UCSD-AML1 (cell line): ENCODE measurements around the gene SMIM29.

Experiments
- DNase-seq: peaks from one replicate; lab custom pipeline; 2025; ENCODE audit not compliant: unreplicated experiment; lab: John Stamatoyannopoulos, UW

SMIM29 gene

DNA sequence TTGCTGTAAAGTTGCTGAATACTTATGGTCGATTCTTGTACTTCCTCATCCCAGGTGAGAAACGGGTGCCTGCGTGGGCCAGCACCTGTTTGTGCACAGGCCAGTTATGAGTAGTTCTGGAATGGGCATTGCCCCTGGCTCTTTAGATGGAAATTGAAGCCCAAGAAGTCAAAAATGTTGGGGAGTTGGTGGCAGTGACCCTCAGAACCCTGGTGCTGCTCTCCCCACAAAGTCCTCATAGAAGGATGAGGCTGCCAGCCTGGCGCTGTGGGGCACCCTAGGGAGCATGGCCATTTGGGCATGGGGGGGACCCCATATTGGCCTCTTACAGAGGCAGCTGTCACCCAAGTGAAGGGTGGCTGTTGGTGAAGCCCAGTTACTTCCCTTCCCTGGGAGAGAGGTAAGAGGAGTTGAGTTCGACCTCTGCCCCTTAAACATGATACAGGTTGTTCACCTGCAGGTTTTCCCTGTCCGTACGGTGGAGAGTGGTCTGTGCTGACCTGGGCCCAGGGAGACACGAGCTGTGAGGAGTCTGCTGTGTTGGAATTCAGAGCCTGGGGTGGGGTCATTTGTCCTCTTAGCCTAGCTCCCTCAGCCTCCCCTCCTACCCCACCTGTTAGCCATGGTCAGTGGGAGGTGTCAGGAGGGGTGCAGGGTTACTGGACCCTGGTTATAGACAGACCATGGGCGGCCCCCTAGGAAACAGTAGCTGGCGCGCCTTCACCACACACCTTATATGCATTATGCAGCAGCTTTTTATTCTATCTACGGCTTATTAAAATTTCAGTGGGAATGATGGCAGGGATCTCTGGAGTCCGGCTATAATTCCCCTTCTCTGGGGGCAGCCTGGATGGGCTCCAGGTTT, 7.2 kb downstream of the SMIM29 start:
- no peak for DNase-seq

DNA sequence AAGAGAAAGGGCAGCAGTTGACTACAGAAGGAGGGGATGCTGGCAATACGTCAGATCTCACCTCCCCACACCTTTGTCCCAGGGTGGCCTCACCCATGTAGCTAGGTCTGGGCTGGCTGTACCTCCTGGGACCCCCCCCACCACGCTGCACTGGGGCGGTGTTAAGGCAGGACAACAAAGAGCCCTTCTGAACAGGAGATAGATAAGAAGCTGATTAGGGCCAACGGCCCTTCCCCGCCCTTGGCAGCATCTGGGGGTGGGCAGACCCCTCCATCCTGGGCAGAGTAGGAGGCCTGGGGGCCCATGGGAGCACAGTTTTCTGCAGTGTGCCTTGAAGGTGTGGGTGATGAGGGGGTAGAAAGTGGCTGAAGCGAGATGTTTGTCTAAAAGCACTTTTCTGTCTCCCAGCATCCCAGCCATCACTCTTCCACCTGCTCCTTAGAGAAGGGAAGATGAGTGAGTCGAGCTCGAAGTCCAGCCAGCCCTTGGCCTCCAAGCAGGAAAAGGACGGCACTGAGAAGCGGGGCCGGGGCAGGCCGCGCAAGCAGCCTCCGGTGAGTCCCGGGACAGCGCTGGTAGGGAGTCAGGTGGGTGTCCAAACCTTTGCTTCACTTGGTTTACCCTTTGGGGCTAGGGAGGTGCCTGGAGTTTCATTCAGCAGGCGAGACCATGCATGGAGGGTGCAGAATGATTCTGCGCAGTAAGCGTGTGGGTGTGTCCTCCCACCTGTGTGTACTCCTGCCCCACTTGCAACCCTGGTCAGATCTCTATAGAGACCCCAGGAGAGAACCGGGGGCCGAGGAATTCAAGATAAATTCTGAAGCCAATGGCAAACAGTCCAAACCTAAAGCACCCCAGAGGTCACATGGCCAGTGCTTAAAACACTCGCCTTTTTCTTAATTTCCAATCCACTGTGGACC, 8.2 kb downstream of the SMIM29 start:
- no peak for DNase-seq

DNA sequence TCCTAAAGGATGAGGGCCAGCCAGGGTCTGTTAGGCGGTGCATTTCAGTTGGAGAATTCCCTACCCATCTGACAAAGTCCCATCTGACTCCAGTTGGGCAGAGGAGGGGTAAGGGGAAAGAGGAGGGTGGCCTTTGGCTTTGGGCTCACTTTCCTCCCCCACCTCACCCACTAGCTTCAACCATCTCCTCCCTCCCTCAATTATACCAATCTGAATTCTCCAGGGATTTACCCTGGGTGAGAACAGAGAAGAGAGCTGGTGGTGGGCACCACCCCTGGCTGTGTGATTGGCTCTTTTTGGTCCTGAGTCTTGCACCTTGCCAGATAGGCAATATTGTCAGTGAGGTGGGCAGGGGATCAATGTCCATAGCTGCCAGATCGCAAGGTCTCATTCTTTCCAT, 8.9 kb downstream of the SMIM29 start:
- DNase-seq, result no peak

DNA sequence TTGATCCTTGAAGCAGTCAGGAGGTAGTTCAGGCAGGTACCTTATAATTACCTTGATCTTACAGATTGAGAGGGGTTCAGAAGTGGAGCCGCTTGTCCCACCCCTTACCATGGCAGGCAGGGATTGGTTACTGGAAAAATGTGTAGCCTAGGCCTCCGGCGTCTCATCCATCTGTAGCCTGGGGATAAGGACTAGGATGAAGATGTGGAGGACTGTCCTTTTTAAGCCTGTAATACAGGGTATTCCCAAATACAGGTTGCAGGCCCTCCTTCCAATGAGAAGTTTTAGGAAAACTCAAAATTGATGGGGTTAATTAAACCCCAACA, 9.3 kb downstream of the SMIM29 start:
- no peak for DNase-seq

DNA sequence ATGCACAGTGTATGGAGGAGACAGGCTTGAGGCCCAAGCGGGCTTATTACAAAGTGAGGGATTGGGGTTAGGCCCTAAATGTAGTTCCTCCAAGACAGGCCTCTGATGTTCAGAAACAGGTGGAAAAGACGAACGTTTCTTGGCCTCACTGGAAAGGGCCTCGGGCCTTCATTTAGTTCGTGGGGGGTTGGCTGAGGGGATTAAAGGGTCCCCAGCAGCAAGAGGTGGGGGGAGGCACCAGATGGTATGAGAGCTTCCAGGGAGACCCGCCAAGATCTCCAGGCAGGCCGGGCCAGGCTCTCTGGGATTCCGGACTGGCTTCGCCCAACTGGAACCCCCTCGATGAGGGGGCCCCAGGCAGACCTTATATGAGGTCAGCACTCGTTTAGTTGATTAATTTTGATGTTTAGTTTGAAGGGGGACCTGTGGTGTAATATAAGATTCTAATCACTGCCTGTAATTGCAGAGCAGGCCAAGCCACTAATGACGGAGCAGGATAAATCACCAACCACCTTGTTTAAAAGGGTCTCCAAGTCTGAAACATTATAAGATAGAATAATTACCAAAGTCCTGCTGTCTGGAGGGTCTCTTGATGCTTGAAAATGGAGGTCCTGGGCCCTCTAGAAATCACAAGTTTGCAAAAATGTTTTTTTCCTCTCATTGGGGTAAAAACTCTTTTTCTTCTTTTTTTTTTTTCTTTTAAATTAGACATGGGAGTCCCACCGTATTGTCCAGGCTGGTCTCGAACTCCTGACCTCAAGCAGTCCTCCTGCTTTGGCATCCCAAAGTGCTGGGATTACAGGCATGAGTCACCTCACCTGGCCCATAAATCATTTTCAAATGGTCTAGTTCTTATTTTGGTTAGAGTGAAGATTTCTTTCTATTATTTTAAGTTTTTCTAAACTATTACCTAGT, 10.0 kb downstream of the SMIM29 start:
- no peak for DNase-seq

DNA sequence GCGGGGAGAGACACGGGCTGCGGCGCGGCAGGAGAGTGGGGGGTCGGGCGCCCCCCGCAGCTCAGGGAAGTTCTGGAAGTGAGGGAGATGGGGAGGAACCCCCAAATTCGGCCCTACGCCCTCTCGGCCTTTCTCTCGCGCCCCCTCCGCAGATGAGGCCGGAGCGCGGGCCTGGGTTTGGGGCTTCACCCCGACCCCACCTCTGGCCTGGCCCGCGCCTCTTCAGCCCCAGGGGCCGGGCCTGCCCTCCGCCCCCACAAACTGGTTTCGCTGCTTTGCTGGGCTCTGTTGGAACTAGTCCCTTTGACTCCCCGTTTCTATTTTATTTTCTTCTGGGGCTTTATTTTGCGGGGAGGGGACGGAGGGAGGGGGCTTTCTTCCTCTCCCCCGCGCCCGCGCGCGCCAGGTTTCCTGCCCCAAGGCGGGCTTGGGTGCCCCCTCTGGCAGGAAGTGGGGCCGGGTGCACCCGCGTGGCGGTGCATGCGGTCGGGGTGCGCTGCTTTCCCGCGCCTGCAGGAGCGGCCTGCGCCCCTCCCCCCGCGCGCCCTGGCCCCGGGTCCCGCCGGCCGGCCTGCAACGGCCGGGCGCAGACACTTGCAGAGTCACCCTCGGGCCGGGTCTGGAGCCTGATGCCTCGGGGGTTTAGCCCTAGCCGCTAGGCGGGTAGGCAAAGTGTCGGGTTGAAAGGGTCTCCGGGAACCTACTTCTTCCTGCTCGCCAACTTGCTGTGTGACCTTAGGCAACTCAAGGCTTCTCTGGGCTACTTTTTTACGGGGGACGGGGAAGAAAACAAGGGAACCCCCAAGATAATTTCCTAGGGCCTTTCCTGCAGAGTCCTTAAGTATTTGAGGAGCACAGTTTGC, 10.9 kb downstream of the SMIM29 start:
- DNase-seq, result peak; percentile 76

DNA sequence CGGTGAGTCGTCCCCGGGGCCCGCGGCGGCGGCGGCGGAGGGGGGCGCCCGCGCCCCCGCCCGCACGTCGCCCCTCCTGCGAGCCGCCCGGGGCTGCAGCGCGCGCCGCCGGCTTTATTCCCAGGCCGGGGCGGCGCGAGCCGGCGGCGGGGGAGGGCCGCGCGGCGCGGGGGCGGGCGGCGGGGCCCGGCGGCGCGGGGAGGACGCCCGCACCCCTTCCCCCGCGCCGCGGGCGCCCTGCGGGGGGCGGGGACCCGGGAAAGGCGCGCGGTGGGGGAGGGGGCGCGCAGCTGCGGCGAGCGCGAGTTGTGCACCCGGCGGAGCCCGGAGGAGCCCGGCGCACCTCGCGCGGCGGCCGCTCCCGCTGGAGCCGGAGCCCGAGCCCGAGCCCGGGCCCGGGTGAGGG, 11.5 kb downstream of the SMIM29 start:
- DNase-seq, result no peak

DNA sequence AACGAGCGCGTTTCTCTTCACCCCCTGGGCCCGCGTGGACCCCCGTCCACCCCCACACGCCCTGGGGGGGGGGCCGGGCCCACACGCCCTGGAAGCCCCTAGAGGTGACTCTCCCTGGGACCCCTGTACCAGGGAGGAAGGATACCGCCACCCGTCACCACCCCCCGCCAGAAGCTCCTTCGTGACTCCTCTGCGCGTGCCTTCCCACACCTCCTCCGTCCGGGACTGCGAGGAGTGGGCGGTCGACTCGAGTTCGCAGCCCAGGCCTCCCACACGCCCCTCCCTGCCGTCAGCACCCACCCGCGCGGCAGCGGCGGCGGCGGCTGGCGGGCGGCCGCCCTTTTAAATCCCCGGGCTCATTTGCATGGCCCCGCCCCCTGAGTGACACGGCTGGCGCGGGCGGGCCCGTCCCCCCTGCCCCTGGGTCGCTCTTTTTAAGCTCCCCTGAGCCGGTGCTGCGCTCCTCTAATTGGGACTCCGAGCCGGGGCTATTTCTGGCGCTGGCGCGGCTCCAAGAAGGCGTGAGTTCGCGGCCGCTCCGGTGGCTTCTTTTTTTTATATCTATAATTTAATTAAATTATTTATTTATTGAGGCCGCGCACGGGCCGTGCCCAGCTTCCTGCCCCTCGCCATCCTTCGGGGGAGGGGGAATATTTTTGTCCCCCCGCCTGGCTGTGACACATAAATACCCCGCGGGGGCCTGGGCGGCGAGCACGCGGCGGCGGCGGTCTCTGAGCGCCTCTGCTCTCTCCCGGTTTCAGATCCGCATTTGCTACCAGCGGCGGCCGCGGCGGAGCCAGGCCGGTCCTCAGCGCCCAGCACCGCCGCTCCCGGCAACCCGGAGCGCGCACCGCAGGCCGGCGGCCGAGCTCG, 12.1 kb downstream of the SMIM29 start, which contains the start of gene HMGA1:
Gene HMGA1 (plus strand): TSS at position 431 of the 873 bp plus-strand sequence. CDS start 3,908 bp downstream, outside the sequence.
- peak; percentile 90 for DNase-seq

DNA sequence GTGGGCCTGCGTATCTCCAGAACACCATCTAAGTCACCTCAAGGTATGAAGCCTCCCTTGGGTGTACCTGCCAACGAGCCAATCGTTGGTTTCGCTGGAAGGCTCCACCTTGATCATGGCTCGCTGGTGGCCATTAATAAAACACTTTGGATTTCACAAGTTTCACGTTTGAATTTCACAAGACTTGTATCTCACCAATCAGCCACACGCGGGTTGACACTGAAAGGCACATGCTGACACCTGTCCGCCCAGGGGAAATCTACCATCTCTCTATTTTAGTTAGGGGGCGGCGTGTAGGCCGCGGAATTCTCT, 12.7 kb downstream of the SMIM29 start:
- DNase-seq, result no peak

DNA sequence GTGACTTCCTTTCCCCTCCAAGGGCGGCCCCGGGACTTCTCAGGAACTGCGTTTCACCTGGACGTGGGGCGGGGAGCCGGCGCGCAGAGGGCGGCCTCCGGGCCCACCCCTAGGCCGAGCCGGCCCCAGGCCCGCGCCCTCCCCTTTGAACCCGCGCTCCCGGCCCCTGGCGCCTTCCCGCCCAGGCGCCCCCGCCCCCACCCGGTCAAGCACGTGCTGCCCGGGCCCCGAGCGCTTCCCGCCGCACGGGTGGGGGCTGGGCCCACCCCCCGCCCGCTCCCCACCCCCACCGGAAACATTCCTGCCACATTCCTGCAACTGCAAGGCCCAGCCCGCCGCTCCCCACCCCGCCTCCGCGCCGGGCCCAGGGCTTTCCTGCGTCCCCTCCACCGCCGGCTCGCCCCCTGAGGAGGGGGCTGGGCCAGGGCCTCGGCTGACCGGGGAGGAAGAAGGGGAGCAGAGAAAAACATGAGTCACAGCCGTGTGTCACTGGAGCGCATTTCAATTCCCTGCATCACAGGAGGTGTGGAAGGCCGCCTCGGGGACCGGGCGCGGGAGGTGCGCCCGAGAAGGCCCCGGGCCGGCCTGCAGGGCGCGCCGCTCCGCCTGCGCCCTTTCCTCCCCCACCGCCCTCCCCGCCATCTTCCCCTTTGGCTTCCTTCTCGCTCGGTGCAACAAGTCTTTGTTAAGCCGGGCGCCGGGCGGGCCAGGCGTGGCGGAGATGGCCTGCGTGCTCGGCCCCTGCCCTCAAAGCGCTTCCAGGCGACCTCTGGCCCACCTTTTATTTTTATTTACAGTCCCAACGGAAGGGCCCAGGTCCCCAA, 13.3 kb downstream of the SMIM29 start:
- peak; percentile 74 for DNase-seq

DNA sequence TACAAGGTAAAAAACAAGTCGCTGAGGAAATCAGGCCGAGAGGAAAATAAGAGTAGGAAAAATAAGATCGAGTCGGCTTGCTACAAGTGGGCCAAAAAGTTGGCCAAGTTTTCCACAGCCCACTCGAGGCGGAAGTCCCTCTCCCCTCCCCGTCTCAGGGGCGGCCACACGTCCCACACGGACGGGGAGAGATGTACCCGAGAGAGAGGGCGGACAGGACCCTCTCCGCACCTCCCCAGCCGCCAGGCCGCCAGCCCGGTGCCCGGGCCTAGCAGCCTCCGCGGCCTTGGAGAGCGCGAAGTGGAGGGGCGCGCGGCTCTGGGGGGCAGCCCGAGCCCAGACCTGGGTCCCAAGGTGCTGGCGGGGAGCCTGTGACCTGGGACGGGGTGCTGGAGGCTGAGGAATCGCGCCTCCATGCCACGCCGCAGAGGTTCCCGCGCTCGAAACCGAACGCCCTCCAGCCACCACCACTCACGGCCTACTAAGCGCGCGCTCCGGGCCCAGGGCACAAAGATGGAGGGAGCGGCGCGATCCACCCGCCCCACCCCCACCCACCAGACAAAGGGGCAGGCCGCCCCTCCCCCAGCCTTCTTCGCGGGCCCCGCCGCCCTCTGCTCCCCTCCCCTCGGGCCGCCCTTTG, 14.0 kb downstream of the SMIM29 start:
- no peak for DNase-seq

DNA sequence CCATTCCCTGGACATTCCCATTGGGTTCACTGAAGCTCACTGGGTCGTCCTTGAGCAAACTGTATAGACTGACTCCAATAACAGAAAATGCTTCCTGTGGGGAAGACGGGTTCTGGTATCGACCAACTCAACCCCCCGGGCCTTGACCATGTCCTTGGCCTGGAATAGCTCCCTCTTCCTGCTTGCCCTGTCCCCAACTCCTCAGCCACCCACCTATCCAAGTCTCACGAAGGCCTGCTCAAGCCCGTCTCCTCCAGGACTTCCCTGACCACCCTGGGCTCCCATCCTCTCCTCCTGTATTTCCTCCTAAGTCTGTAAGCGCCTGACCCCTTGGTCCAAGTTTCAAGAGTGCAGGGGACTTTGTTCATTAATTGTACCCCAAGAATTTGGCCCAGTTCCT, 14.9 kb downstream of the SMIM29 start:
- no peak for DNase-seq

DNA sequence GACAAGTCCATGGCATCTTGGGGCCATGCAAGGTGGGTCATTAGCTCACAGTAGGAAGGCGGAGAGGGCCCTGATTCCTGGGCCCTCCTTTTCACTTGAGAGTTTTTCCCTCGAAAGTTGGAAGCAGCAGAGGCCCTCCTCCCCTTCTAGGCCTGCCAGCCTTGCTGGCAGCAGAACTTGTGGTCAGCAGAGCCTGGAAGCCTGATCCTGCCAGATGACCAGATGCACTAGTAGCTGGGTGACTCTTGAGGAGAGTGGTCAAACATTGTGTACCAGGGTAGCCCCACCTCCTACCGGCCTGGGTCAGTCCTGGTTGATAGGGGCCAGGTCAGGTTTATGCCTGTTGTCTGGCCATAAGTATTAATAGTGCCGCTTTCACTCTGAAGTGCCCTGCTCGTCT, 15.9 kb downstream of the SMIM29 start:
- no peak for DNase-seq

DNA sequence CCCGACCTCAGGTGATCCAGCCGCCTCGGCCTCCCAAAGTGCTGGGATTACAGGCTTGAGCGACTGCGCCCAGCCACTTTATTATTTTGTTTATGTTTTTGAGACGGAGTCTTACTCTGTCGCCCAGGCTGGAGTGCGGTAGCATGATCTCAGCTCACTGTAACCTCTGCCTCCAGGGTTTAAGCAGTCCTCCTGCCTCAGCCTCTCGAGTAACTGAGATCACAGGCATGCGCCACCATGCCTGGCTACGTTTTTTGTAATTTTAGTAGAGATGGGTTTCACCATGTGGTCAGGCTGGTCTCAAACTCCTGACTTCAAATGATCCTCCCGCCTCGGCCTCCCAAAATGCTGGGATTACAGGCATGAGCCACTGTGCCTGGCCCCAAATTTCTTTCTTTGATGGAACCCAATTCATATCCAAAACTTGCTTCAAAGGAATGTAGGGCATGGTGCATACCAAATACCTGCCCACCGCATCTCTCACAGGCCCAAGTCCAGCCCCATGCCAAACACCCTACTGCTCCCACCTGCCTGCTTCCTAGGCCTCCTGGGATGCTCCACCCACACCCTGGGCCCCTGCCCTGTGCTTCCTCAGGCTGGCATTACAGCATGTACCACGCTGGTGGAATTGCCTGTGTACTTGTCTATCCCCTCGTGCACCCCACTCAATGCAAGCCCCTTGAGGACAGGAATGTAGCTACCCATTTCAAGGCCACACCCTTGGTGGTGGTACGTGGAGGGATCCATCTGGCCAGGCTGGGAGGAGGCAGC, 17.1 kb downstream of the SMIM29 start:
- no peak for DNase-seq

DNA sequence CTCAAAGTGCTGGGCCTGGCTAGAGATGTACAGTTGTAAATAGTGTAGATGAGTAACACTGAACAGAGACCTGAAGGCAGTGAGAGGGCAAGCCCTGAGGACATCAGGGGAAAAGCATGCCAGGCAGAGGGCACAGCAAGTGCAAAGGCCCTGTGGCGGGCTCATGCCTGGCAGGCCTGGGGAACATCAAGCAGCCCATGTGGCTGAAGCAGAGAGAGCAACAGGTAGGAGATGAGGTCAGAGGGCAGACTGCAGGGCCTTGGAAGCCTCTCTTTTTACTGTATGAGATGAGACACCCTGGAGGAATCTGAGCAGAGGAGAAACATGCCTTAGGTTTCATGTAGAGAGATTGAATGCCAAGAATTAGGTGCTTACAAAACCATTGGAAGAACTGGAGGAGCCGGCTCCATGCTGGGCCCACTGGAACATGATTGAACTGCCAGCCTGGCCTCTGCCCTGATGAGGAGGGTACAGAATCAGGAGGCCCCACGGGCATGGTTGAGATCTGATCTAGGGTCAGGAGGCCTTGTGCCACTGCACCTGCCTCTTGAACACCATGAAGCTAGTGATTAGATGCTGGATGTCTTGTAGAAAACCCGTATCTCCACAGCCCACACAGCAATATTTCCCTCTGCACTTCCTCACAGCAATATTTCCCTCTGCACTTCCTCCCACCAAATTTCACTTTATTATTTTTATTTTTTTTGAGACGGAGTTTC, 18.0 kb downstream of the SMIM29 start:
- peak; percentile 43 for DNase-seq

DNA sequence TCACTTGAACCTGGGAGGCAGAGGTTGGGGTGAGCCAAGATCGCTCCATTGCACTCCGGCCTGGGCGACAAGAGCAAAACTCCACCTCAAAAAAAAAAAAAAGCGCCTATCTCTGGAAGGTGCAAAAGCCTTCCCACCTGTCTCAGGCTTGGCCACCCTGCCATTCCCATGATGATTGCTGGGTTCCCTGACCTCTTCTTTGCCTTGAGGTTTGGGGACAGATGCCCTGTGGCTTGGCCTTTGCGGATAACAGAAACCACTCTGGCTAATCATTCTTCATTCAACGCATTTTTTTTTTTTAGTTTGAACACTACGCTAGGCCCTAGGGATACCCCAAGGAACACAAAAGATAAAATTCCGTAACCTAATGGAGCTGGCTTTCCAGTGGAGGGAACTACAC, 18.9 kb downstream of the SMIM29 start:
- no peak for DNase-seq
